Cardiac muscle cell (in vitro differentiated cells and primary cell): Measurements from ENCODE around the gene CD7. TPM values are rescaled to one million over a fixed set of nuclear protein-coding genes. Genes with fewer than 3 reads are reported as not detected.

ENCODE experiments used
- DNase-seq, 2 donors: peaks; one replicate each; pipeline versions ENCODE4 v3.0.0 to v3.0.0-alpha.2; 2010 to 2017; ENCODE audit warnings: low read depth in 1 of 2, low spot score in 1 of 2
- H3K27ac ChIP-seq: fragments of 200-600 bp; sonication (generic); 2 replicates; pipeline ENCODE4 v1.5.1; 2016
- H3K27me3 ChIP-seq: fragments of 200-600 bp; sonication (generic); 2 replicates; pipeline ENCODE4 v1.6.0; 2016; ENCODE audit warnings: control low read depth
- H3K36me3 ChIP-seq: fragments of 200-600 bp; sonication (generic); 2 replicates; pipeline ENCODE4 v1.5.1; 2016; ENCODE audit warnings: control low read depth
- H3K4me1 ChIP-seq: fragments of 200-600 bp; sonication (generic); 2 replicates; pipeline ENCODE4 v1.8.1; 2017; ENCODE audit warnings: low read depth, mild to moderate bottlenecking, mixed run types
- H3K4me3 ChIP-seq: fragments of 200-600 bp; sonication (generic); 2 replicates; pipeline ENCODE4 v1.5.1; 2016; ENCODE audit warnings: mild to moderate bottlenecking
- H3K9me3 ChIP-seq: fragments of 200-600 bp; sonication (generic); 2 replicates; pipeline ENCODE4 v1.5.1; 2017; ENCODE audit warnings: low read depth, mild to moderate bottlenecking, control low read depth
- CTCF ChIP-seq: IDR thresholded peaks from 2 replicates; pipeline ENCODE4 v1.5.1; 2012; ENCODE audit warnings: low read depth, mild to moderate bottlenecking, low read length
- polyA plus RNA-seq: library from polyadenylated mRNA; unstranded; fragments of >200 nt; fragmentation: Nextera tagmentation; extraction: Ambion mirVana; gene quantifications from 2 replicates; pipeline ENCODE4 v1.2.1, GENCODE V29; 2016
- total RNA-seq: library from RNA; depleted of rRNA; stranded (reverse); fragments of >200 nt; gene quantifications from 2 replicates; pipeline ENCODE4 v1.2.3, GENCODE V29; 2016

CD7 gene
- total and polyA plus RNA-seq, 2 experiments from 2014 or later = 0.38 TPM; not detected in 1

- Histone ChIP-seq H3K4me1 (peaks cover 3% of the 10 kb centered on the region), H3K4me3 (no peak overlapping the region), H3K36me3 (no peaks in the 10 kb centered on the region), H3K9me3 (no peaks in the 10 kb centered on the region), H3K27ac (no peak overlapping the region), H3K27me3 (no peaks in the 10 kb centered on the region)
- no peak for TF ChIP-seq CTCF
- DNase-seq = no peak
These were observed 36.1 kb upstream of the CD7 start for GRCh38 chr17:82353484-82353883.

- peak; percentile 93 for TF ChIP-seq CTCF
- H3K4me3 ChIP-seq = no peak overlapping the region
- peaks cover 3% of the 10 kb centered on the region for H3K4me1 ChIP-seq
- peak; percentile 94 for DNase-seq
- H3K27me3 ChIP-seq = no peaks in the 10 kb centered on the region
- no peaks in the 10 kb centered on the region for H3K36me3 ChIP-seq
- H3K27ac ChIP-seq = no peak overlapping the region
- no peaks in the 10 kb centered on the region for H3K9me3 ChIP-seq
These were observed 34.5 kb upstream of the CD7 start for GRCh38 chr17:82351713-82352488.

DNA sequence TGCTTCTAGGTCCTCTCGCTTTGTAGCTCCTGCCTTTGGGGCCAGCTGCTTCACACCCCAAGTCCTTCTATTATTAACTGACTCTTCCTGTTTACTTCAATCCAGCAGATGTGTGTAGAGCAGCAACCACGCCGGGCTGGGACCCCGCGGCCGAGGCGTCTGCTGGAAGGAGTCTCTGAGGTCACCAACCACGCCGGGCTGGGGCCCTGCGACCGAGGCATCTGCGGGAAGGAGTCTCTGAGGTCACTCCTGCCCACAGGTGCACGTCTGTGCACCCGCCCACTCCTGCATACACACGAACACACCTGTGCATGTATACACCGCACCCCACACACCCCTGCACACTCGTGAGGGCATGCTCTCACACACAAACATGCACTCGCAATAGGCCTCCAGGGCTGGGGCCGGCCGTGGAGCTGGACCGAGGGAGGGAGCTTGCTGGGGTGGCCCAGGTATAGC, 33.9 kb upstream of the CD7 start:
- Histone ChIP-seq H3K27me3 (no peaks in the 10 kb centered on the region), H3K9me3 (no peaks in the 10 kb centered on the region), H3K27ac (no peak overlapping the region), H3K36me3 (no peaks in the 10 kb centered on the region), H3K4me1 (no peaks in the 10 kb centered on the region), H3K4me3 (no peak overlapping the region)
- DNase-seq = no peak
- no peak for TF ChIP-seq CTCF

DNA sequence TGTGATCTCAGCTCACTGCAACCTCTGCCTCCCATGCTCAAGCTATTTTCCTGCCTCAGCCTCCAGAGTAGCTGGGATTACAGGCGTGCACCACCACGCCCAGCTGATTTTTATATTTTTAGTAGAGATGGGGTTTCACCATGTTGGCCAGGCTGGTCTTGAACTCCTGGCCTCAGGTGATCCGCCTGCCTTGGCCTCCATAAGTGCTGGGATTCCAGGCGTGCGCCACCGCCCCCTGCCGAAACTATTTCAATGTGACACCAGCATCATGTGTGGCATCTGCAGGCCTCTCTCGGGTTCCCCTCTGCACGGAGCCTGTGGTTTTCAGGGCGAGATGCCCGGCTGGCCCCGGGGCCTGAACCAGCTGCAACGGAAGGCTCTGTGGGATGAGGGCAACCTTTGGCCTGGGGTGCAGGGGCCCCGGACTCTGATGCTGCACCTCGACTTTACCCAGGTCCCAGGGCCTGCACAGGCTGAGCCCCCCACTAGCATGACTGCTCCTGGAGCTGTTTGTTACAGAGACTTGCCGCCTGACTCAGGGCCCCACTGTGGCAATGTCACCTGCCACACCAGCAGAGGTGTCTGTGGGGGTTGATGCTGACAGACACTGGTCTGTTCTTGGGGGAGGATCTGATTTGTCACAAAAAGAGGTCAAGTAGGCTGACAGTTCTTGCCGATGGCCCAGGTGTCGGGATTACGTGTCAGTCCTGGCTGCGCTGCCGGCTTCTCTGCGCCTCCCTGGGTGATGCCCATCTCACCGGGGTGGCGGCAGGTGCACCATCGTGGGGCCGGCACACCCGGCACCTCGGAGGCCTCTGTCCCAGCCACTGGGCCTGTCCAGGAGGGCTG, 33.0 kb upstream of the CD7 start:
- Histone ChIP-seq H3K27me3 (no peaks in the 10 kb centered on the region), H3K9me3 (no peaks in the 10 kb centered on the region), H3K27ac (no peak overlapping the region), H3K4me1 (no peaks in the 10 kb centered on the region), H3K36me3 (no peaks in the 10 kb centered on the region), H3K4me3 (no peak overlapping the region)
- DNase-seq = no peak
- no peak for TF ChIP-seq CTCF

GRCh38 chr17:82349287-82349701, 31.9 kb upstream of the CD7 start:
- Histone ChIP-seq H3K9me3 (no peaks in the 10 kb centered on the region), H3K36me3 (no peaks in the 10 kb centered on the region), H3K4me1 (no peaks in the 10 kb centered on the region), H3K4me3 (no peak overlapping the region), H3K27me3 (no peaks in the 10 kb centered on the region), H3K27ac (no peak overlapping the region)
- peak in 1 of 2 donors; percentile 45 for DNase-seq
- no peak for TF ChIP-seq CTCF
